Left ventricle myocardium inferior (tissue), 1 donor: ENCODE data around the gene OR51G2. TPM values are rescaled to one million over a fixed set of nuclear protein-coding genes. Genes with fewer than 3 reads are reported as not detected.

Experiments used
- DNase-seq: peaks from one replicate; pipeline ENCODE4 v3.0.0-alpha.2; 2020
- H3K27ac ChIP-seq: fragments of 200-600 bp; replicated peaks from 2 replicates; pipeline ENCODE4 v1.8.0; 2021
- H3K27me3 ChIP-seq: fragments of 200-600 bp; 2 replicates; pipeline ENCODE4 v1.8.0; 2021; ENCODE audit warnings: low read depth
- H3K36me3 ChIP-seq: fragments of 200-600 bp; 2 replicates; pipeline ENCODE4 v1.8.0; 2021
- H3K4me1 ChIP-seq: fragments of 200-600 bp; 2 replicates; pipeline ENCODE4 v1.8.0; 2021
- H3K4me3 ChIP-seq: fragments of 200-600 bp; 2 replicates; pipeline ENCODE4 v1.8.0; 2021; ENCODE audit warnings: mild to moderate bottlenecking, moderate library complexity
- H3K9me3 ChIP-seq: fragments of 200-600 bp; replicated peaks from 2 replicates; pipeline ENCODE4 v1.8.0; 2021
- intact Hi-C: fragments of 100-400 bp; cut with micrococcal nuclease; formaldehyde crosslinking; loops from one replicate; pipeline ENCODE4 v1.11.0; 2022
- total RNA-seq: library from RNA; stranded (reverse); fragmentation: NEBNext Ultra II Directional; extraction: Animal tissue kit (Norgen Biotek cat#: 25700); gene quantifications from one replicate; pipeline ENCODE4 v1.2.1, GENCODE V29; 2021
- TF ChIP-seq, protein P1 (sequence below): fragments of 200-600 bp; IDR thresholded peaks from 2 replicates; pipeline ENCODE4 v1.8.0; 2021; ENCODE audit warnings: antibody characterized with exemption, mild to moderate bottlenecking, borderline replicate concordance
- donor health status: DM: no; HTN: yes; CAD: no; lungs with severe emphysema.

Gene OR51G2
- total RNA-seq, 1 donor from 2014 or later: not detected

DNA sequence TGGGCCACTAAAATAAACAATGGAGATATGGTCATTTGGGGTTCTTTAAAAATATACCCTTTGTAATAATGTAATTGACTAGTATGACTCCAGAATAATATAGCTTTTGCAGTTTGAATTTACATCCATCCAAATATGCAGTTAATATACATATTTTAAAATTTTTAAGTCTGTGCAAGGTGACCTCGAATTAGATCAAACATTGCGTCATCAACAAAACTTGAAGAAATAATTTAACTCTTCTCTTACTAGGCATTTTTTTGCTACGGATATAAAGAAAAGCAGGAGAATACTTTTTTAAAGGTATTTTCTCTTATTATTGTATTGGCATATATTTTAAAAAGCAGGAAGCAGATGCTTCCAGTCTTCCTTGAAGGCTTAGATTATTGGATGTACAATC lies 17.6 kb upstream of the OR51G2 start:
- TF ChIP-seq, protein P1, sequence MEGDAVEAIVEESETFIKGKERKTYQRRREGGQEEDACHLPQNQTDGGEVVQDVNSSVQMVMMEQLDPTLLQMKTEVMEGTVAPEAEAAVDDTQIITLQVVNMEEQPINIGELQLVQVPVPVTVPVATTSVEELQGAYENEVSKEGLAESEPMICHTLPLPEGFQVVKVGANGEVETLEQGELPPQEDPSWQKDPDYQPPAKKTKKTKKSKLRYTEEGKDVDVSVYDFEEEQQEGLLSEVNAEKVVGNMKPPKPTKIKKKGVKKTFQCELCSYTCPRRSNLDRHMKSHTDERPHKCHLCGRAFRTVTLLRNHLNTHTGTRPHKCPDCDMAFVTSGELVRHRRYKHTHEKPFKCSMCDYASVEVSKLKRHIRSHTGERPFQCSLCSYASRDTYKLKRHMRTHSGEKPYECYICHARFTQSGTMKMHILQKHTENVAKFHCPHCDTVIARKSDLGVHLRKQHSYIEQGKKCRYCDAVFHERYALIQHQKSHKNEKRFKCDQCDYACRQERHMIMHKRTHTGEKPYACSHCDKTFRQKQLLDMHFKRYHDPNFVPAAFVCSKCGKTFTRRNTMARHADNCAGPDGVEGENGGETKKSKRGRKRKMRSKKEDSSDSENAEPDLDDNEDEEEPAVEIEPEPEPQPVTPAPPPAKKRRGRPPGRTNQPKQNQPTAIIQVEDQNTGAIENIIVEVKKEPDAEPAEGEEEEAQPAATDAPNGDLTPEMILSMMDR: no peak
- Histone ChIP-seq H3K9me3 (no peaks in the 10 kb centered on the region), H3K27me3 (no peaks in the 10 kb centered on the region), H3K4me3 (no peak overlapping the region), H3K4me1 (no peaks in the 10 kb centered on the region), H3K36me3 (no peaks in the 10 kb centered on the region), H3K27ac (no peak overlapping the region)
- intact Hi-C loops: no loop called here
- DNase-seq: no peak

DNA sequence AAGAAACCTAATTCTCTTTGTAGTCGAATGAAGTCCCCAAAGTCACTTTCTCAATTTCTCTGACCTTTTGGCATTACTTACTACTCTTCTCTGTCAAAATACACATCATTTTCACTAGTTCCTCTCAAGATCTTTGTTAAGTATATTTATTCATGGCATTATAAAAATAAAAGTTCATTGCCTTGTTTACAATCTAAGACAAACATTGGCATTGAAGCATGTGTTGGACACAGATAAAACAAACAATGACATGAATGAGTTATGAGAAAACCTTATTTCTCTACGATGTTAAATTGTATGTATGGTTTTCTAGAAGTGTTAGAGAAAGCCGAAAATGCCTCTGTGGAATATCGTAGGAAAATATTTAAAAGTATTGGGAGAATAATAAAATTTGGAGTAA lies 13.6 kb upstream of the OR51G2 start:
- intact Hi-C loops: no loop called here
- Histone ChIP-seq H3K4me1 (no peaks in the 10 kb centered on the region), H3K4me3 (no peak overlapping the region), H3K36me3 (no peaks in the 10 kb centered on the region), H3K27me3 (no peaks in the 10 kb centered on the region), H3K27ac (no peak overlapping the region), H3K9me3 (no peaks in the 10 kb centered on the region)
- no peak for DNase-seq
- TF ChIP-seq, protein P1: no peak

DNA sequence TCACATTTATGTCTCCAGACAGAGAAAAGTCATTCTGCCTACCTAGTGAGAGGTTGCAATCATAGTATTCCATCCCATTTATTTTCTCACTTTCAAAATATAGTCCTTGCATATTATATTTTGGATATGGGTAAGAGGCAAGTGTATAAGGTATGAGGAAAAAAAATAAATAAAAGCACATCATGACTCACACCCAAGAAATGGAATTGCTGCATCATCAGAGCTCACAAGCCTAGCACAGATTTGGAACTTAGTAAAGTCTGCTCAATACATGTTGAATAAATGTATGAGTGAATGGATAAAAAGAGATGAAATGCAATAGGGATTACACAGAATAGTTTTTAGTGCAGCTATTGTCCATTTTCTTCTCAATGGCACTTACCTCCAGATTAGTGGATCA lies 7.5 kb upstream of the OR51G2 start:
- Histone ChIP-seq H3K27me3 (no peaks in the 10 kb centered on the region), H3K27ac (no peak overlapping the region), H3K9me3 (no peaks in the 10 kb centered on the region), H3K4me3 (no peak overlapping the region), H3K36me3 (no peaks in the 10 kb centered on the region), H3K4me1 (no peaks in the 10 kb centered on the region)
- no peak for DNase-seq
- intact Hi-C loops: no loop called here
- TF ChIP-seq, protein P1: no peak

DNA sequence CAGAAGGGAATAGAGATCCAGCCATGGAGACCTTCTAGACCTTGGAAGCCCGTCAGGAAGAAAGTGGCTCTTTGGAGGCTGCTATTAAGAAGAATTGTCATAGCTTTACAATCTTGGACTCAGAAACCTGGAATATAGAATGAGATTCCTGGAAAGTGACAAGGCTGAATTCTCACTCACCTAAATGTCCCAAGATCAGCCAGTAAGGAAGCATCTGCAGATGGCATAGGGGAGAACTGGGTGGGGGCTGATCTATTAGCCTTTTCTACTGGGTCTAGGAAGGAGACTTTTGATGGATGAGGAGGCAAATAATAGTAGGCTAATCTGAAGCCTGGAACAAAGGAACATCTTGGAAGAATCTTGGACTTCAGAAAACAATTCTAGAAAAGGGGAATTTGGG lies 5.1 kb upstream of the OR51G2 start, which contains the start of gene OR51G1:
OR51G1 (minus strand) TSS at position 101 of the 400 bp plus-strand sequence; CDS start at position 101, 0 bp downstream.
- H3K27me3 ChIP-seq: no peaks in the 10 kb centered on the region
- H3K4me1 ChIP-seq: no peaks in the 10 kb centered on the region
- no peak for DNase-seq
- H3K36me3 ChIP-seq: no peaks in the 10 kb centered on the region
- H3K4me3 ChIP-seq: no peak within 1 kb of the TSS
- intact Hi-C loops: no loop called here
- H3K9me3 ChIP-seq: no peaks in the 10 kb centered on the region
- TF ChIP-seq, protein P1: no peak
- H3K27ac ChIP-seq: no peak within 1 kb of the TSS

DNA sequence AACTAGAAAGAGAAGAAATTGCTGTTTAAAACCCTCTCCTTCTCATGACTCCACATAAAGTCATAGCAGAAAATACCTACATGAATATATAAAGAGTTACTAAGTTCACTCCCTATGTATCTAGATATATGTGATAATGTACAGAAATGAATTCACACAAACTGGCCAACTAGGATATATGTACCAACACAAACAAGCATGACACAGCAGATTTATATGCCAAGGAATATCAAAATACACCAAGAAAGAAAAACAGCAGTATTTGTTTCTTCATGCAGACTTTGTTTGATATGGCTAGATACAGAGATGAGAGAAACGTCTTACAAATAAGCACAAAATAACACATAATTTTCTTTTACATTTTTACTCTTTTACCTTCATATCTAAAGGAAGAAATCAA lies 3.2 kb upstream of the OR51G2 start:
- no peak overlapping the region for H3K4me3 ChIP-seq
- H3K27ac ChIP-seq: no peak overlapping the region
- no peaks in the 10 kb centered on the region for H3K4me1 ChIP-seq
- DNase-seq: no peak
- TF ChIP-seq, protein P1: no peak
- H3K36me3 ChIP-seq: no peaks in the 10 kb centered on the region
- intact Hi-C loops: no loop called here
- H3K27me3 ChIP-seq: no peaks in the 10 kb centered on the region
- no peaks in the 10 kb centered on the region for H3K9me3 ChIP-seq

DNA sequence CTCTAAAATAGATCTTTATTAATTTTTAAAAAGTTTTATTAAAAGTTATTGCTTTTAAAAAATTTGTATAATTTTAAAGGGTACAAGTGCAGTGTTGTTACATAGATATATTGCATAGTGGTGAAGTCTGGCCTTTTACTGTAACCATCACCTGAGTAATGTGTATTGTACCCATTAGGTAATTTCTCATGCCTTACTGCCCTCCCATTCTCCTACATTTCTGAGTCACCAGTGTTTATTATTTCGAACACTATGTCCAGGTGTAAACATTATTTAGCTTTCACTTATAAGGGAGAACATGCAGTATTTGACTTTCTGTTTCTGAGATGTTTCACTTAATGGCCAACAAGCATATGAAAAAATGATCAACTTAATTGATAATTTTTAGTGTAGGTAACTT lies 2.6 kb upstream of the OR51G2 start:
- TF ChIP-seq, protein P1: no peak
- intact Hi-C loops: no loop called here
- Histone ChIP-seq H3K27ac (no peak overlapping the region), H3K9me3 (no peaks in the 10 kb centered on the region), H3K36me3 (no peaks in the 10 kb centered on the region), H3K4me1 (no peaks in the 10 kb centered on the region), H3K27me3 (no peaks in the 10 kb centered on the region), H3K4me3 (no peak overlapping the region)
- DNase-seq: no peak
